Mesenchymal stem cell (in vitro differentiated cells and primary cell): ENCODE measurements around the gene ATG9A.

Experiments
- DNase-seq: peaks from one replicate; pipeline ENCODE4 v3.0.0-alpha.2; 2013
- H2AFZ ChIP-seq: one replicate; pipeline ENCODE4 v1.6.1; 2013; ENCODE audit warnings: low read depth, mild to moderate bottlenecking, control low read depth, inconsistent platforms, low read length, moderate library complexity
- H2AK5ac ChIP-seq: 2 replicates; pipeline ENCODE4 v1.6.1; 2013; ENCODE audit warnings: low read length, moderate library complexity, mild to moderate bottlenecking, inconsistent platforms; ENCODE audit not compliant: severe bottlenecking
- H2BK120ac ChIP-seq: one replicate; pipeline ENCODE4 v1.6.1; 2013; ENCODE audit warnings: low read depth, mild to moderate bottlenecking, inconsistent platforms, low read length, moderate library complexity
- H2BK12ac ChIP-seq, 2 experiments: one replicate each; pipeline ENCODE4 v1.6.1; 2013; ENCODE audit warnings: inconsistent platforms in 2 of 2, low read length in 2 of 2, mild to moderate bottlenecking in 2 of 2, moderate library complexity in 2 of 2, control low read depth in 1 of 2
- H2BK15ac ChIP-seq: one replicate; pipeline ENCODE4 v1.6.1; 2013; ENCODE audit warnings: mild to moderate bottlenecking, low read depth, inconsistent platforms; ENCODE audit not compliant: poor library complexity, severe bottlenecking
- H2BK5ac ChIP-seq: 2 replicates; pipeline ENCODE4 v1.6.1; 2013; ENCODE audit warnings: low read depth, mild to moderate bottlenecking, low read length, control low read depth, inconsistent platforms; ENCODE audit not compliant: poor library complexity, severe bottlenecking
- H3K14ac ChIP-seq, 2 experiments: one replicate each; pipeline ENCODE4 v1.6.1; 2013; ENCODE audit warnings: inconsistent platforms in 2 of 2, low read length in 2 of 2, control low read depth in 1 of 2, mild to moderate bottlenecking in 1 of 2, moderate library complexity in 1 of 2
- H3K18ac ChIP-seq, 2 experiments: one replicate each; pipeline ENCODE4 v1.6.1; 2013; ENCODE audit warnings: inconsistent platforms in 2 of 2, low read length in 2 of 2, control low read depth in 1 of 2, low read depth in 1 of 2, mild to moderate bottlenecking in 1 of 2
- H3K23ac ChIP-seq, 2 experiments: one replicate each; pipeline ENCODE4 v1.6.1; 2013; ENCODE audit warnings: inconsistent platforms in 2 of 2, low read length in 2 of 2, mild to moderate bottlenecking in 2 of 2, moderate library complexity in 2 of 2, control low read depth in 1 of 2
- H3K27ac ChIP-seq: 2 replicates; pipeline ENCODE4 v1.5.1; 2013; ENCODE audit warnings: mild to moderate bottlenecking, moderate library complexity, low read length, control low read depth, inconsistent platforms; ENCODE audit not compliant: poor library complexity, severe bottlenecking
- H3K27me3 ChIP-seq, 2 experiments: 2 replicates each; pipeline versions ENCODE4 v1.6.1 to v1.7.0; 2013; ENCODE audit warnings: low read length in 2 of 2, mild to moderate bottlenecking in 2 of 2, moderate library complexity in 2 of 2, control low read depth in 1 of 2, inconsistent platforms in 1 of 2; ENCODE audit not compliant: control insufficient read depth in 1 of 2, insufficient read depth in 1 of 2
- H3K36me3 ChIP-seq, 2 experiments: 2 replicates each; pipeline versions ENCODE4 v1.6.1 to v1.7.0; 2013; ENCODE audit warnings: low read length in 2 of 2, control low read depth in 1 of 2, inconsistent platforms in 1 of 2, low read depth in 1 of 2, mild to moderate bottlenecking in 1 of 2; ENCODE audit not compliant: insufficient read depth in 2 of 2, control insufficient read depth in 1 of 2
- H3K4ac ChIP-seq, 2 experiments: one replicate each; pipeline ENCODE4 v1.6.1; 2013; ENCODE audit warnings: inconsistent platforms in 2 of 2, low read length in 2 of 2, mild to moderate bottlenecking in 2 of 2, moderate library complexity in 2 of 2, control low read depth in 1 of 2, low read depth in 1 of 2
- H3K4me1 ChIP-seq: 2 replicates; pipeline ENCODE4 v1.6.1; 2013; ENCODE audit warnings: low read depth, low read length, control low read depth; ENCODE audit not compliant: control insufficient read depth, insufficient read depth
- H3K4me2 ChIP-seq: 2 replicates; pipeline ENCODE4 v1.6.1; 2013; ENCODE audit warnings: low read length, mild to moderate bottlenecking, inconsistent platforms; ENCODE audit not compliant: poor library complexity, severe bottlenecking
- H3K4me3 ChIP-seq, 2 experiments: 2 replicates each; pipeline versions ENCODE4 v1.5.1 to v1.7.0; 2013; ENCODE audit warnings: low read length in 2 of 2, mild to moderate bottlenecking in 2 of 2, control low read depth in 1 of 2, low read depth in 1 of 2; ENCODE audit not compliant: insufficient read depth in 1 of 2
- H3K79me1 ChIP-seq: replicated peaks from 2 replicates; pipeline ENCODE4 v1.6.1; 2013; ENCODE audit warnings: mild to moderate bottlenecking, control low read depth, low read length, inconsistent platforms; ENCODE audit not compliant: poor library complexity, severe bottlenecking
- H3K9ac ChIP-seq: 2 replicates; pipeline ENCODE4 v1.7.0; 2013; ENCODE audit warnings: mild to moderate bottlenecking, low read length, moderate library complexity
- H3K9me3 ChIP-seq: 2 replicates; pipeline ENCODE4 v1.7.0; 2013; ENCODE audit warnings: mild to moderate bottlenecking, low read length; ENCODE audit not compliant: control insufficient read depth
- H4K8ac ChIP-seq: one replicate; pipeline ENCODE4 v1.6.1; 2013; ENCODE audit warnings: inconsistent platforms, mild to moderate bottlenecking, low read length, moderate library complexity
- H4K91ac ChIP-seq: one replicate; pipeline ENCODE4 v1.6.1; 2013; ENCODE audit warnings: mild to moderate bottlenecking, low read length, inconsistent platforms
- WGBS: methylation state at CpG from one replicate; pipeline ENCODE4 v1.1.7; 2013; ENCODE audit warnings: mixed read lengths; 5-methylcytosine and 5-hydroxymethylcytosine counted together

ATG9A gene

GRCh38 chr2:219197388-219197787 is 32.0 kb downstream of the ATG9A start:
- no peak overlapping the region for H2BK15ac ChIP-seq
- no peaks in the 10 kb centered on the region for H3K36me3 ChIP-seq
- no peak overlapping the region for H3K14ac ChIP-seq
- H4K8ac ChIP-seq = no peak overlapping the region
- H3K4ac ChIP-seq = no peak overlapping the region
- no peak overlapping the region for H3K9ac ChIP-seq
- no peak overlapping the region for H2BK12ac ChIP-seq
- no peaks in the 10 kb centered on the region for H3K9me3 ChIP-seq
- no peaks in the 10 kb centered on the region for H3K79me1 ChIP-seq
- H2AK5ac ChIP-seq = no peak overlapping the region
- no peak overlapping the region for H2BK5ac ChIP-seq
- no peaks in the 10 kb centered on the region for H3K4me1 ChIP-seq
- H2BK120ac ChIP-seq = no peak overlapping the region
- no peak overlapping the region for H3K23ac ChIP-seq
- peaks cover 11 to 21% of the 10 kb centered on the region in 2 experiments for H3K27me3 ChIP-seq
- DNase-seq = no peak
- WGBS = 95% methylated on average over 1 of the region's 1 CpG
- H3K4me3 ChIP-seq = no peak overlapping the region
- H4K91ac ChIP-seq = no peak overlapping the region
- H3K27ac ChIP-seq = no peak overlapping the region
- no peak overlapping the region for H3K4me2 ChIP-seq
- H2AFZ ChIP-seq = no peak overlapping the region
- H3K18ac ChIP-seq = no peak overlapping the region

GRCh38 chr2:219186754-219187456 is 42.5 kb downstream of the ATG9A start:
- H2BK120ac ChIP-seq = no peak overlapping the region
- no peak overlapping the region for H4K91ac ChIP-seq
- H3K14ac ChIP-seq = no peak overlapping the region
- H3K27ac ChIP-seq = no peak overlapping the region
- no peak overlapping the region for H2BK5ac ChIP-seq
- no peak overlapping the region for H2BK15ac ChIP-seq
- H2AK5ac ChIP-seq = no peak overlapping the region
- H3K27me3 ChIP-seq = no peaks in the 10 kb centered on the region
- no peak overlapping the region for H3K4ac ChIP-seq
- H3K4me2 ChIP-seq = no peak overlapping the region
- H3K9me3 ChIP-seq = no peaks in the 10 kb centered on the region
- no peak overlapping the region for H3K18ac ChIP-seq
- 96% methylated on average over 7 of the region's 7 CpGs for WGBS
- H3K36me3 ChIP-seq = peaks cover 20 to 45% of the 10 kb centered on the region in 2 experiments
- H3K79me1 ChIP-seq = peaks cover 14% of the 10 kb centered on the region
- DNase-seq = no peak
- no peak overlapping the region for H3K23ac ChIP-seq
- H4K8ac ChIP-seq = no peak overlapping the region
- H3K4me3 ChIP-seq = no peak overlapping the region
- H2AFZ ChIP-seq = no peak overlapping the region
- H2BK12ac ChIP-seq = no peak overlapping the region
- H3K4me1 ChIP-seq = peaks cover 2% of the 10 kb centered on the region
- no peak overlapping the region for H3K9ac ChIP-seq

GRCh38 chr2:219184121-219184520 is 45.3 kb downstream of the ATG9A start:
- H2BK5ac ChIP-seq = no peak overlapping the region
- no peak overlapping the region for H2BK120ac ChIP-seq
- H3K23ac ChIP-seq = no peak overlapping the region
- H2BK15ac ChIP-seq = no peak overlapping the region
- no peak overlapping the region for H2AK5ac ChIP-seq
- H3K36me3 ChIP-seq = peaks cover 44 to 72% of the 10 kb centered on the region in 2 experiments
- H3K9ac ChIP-seq = no peak overlapping the region
- no peak overlapping the region for H3K27ac ChIP-seq
- 95% methylated on average over 2 of the region's 2 CpGs for WGBS
- H2BK12ac ChIP-seq = no peak overlapping the region
- H3K4me2 ChIP-seq = no peak overlapping the region
- no peaks in the 10 kb centered on the region for H3K9me3 ChIP-seq
- no peak overlapping the region for H3K4me3 ChIP-seq
- H3K18ac ChIP-seq = no peak overlapping the region
- no peaks in the 10 kb centered on the region for H3K27me3 ChIP-seq
- no peak overlapping the region for H2AFZ ChIP-seq
- H3K14ac ChIP-seq = no peak overlapping the region
- no peak overlapping the region for H4K91ac ChIP-seq
- DNase-seq = no peak
- no peak overlapping the region for H4K8ac ChIP-seq
- H3K4me1 ChIP-seq = peaks cover 6% of the 10 kb centered on the region
- no peak overlapping the region for H3K4ac ChIP-seq
- peaks cover 34% of the 10 kb centered on the region for H3K79me1 ChIP-seq

- no peak overlapping the region for H2AFZ ChIP-seq
- peaks cover 34% of the 10 kb centered on the region for H3K79me1 ChIP-seq
- H3K14ac ChIP-seq = no peak overlapping the region
- H2BK5ac ChIP-seq = no peak overlapping the region
- H2AK5ac ChIP-seq = no peak overlapping the region
- no peak overlapping the region for H3K4ac ChIP-seq
- H2BK120ac ChIP-seq = no peak overlapping the region
- H3K4me3 ChIP-seq = no peak overlapping the region
- H3K4me1 ChIP-seq = peaks cover 8% of the 10 kb centered on the region
- H3K4me2 ChIP-seq = no peak overlapping the region
- H3K27ac ChIP-seq = no peak overlapping the region
- WGBS = 95% methylated on average over 4 of the region's 6 CpGs
- peaks cover 44 to 72% of the 10 kb centered on the region in 2 experiments for H3K36me3 ChIP-seq
- no peaks in the 10 kb centered on the region for H3K27me3 ChIP-seq
- no peak overlapping the region for H3K18ac ChIP-seq
- no peak for DNase-seq
- no peak overlapping the region for H4K8ac ChIP-seq
- peak overlapping the region; percentile 13 for H2BK15ac ChIP-seq
- peak overlapping the region in 1 of 2 experiments; percentile 15 for H2BK12ac ChIP-seq
- no peaks in the 10 kb centered on the region for H3K9me3 ChIP-seq
- H4K91ac ChIP-seq = no peak overlapping the region
- H3K23ac ChIP-seq = no peak overlapping the region
- H3K9ac ChIP-seq = peak overlapping the region; percentile 1
Measured at GRCh38 chr2:219183151-219183772, 46.2 kb downstream of the ATG9A start.
